Stimulated activated CD8-positive, alpha-beta memory T cell treated with anti-CD3 and anti-CD28 coated beads, Interleukin-4, amount 100 ng/mL, for 48 hours (primary cell): ENCODE measurements around the gene ABHD14A.

Source experiments
- DNase-seq: peaks from one replicate; pipeline ENCODE4 v3.0.0-alpha.2; 2020

ABHD14A gene

GRCh38 chr3:52021489-52022268 is 46.8 kb downstream of the ABHD14A start:
- no peak for DNase-seq

GRCh38 chr3:52022323-52023100 is 47.6 kb downstream of the ABHD14A start:
- DNase-seq, result no peak

- no peak for DNase-seq
These were observed 48.4 kb downstream of the ABHD14A start for GRCh38 chr3:52023101-52023770.

GRCh38 chr3:52023860-52024764 is 49.2 kb downstream of the ABHD14A start:
- DNase-seq, result no peak

GRCh38 chr3:52024765-52025452 is 50.0 kb downstream of the ABHD14A start:
- no peak for DNase-seq

GRCh38 chr3:52025453-52025852 is 50.6 kb downstream of the ABHD14A start:
- no peak for DNase-seq

GRCh38 chr3:52026041-52026440 is 51.2 kb downstream of the ABHD14A start:
- DNase-seq, result no peak

- no peak for DNase-seq
These were observed 53.7 kb downstream of the ABHD14A start for GRCh38 chr3:52028572-52028971.

- no peak for DNase-seq
These were observed 54.2 kb downstream of the ABHD14A start for GRCh38 chr3:52029053-52029452.

GRCh38 chr3:52029535-52029934 is 54.7 kb downstream of the ABHD14A start:
- DNase-seq, result no peak
